ENCODE results near the gene UGT2B11.
"Not testable (repeated sequence)": the region's sequence is repeated elsewhere in the genome, so short reads cannot be mapped to it uniquely, and the experiment has no call there.

UGT2B11 gene

GRCh38 chr4:69214716-69215115 lies at the start of gene UGT2B11:
UGT2B11 (minus strand) TSS chr4:69214748; CDS start chr4:69214722, 26 bp downstream.
- Histone ChIP-seq H3K9ac (ENCODE audit: insufficient read length, low read depth) (no peak within 1 kb of the TSS), H3K9me3 (ENCODE audit: insufficient read depth, low read length) (no peaks in the 10 kb centered on the region)

GRCh38 chr4:69253147-69253772 lies 38.7 kb upstream of the UGT2B11 start:
- not testable (repeated sequence) for H3K9ac ChIP-seq (ENCODE audit: insufficient read length, low read depth); DNase-seq (ENCODE audit: low read depth, low spot score); H3K4me3 ChIP-seq (ENCODE audit: insufficient read length, low read depth); H3K27me3 ChIP-seq (ENCODE audit: insufficient read depth, insufficient read length); H3K4me1 ChIP-seq (ENCODE audit: insufficient read depth, insufficient read length); H3K36me3 ChIP-seq (ENCODE audit: insufficient read depth, insufficient read length, low read length); H3K9me3 ChIP-seq (ENCODE audit: insufficient read depth, low read length)

More at GRCh38 chr4:69214716-69215115, at the start of gene UGT2B11:
- Histone ChIP-seq H3K4me3 (ENCODE audit: insufficient read length, low read depth) (no peak within 1 kb of the TSS), H3K4me1 (ENCODE audit: insufficient read depth, insufficient read length) (no peaks in the 10 kb centered on the region), H3K27me3 (ENCODE audit: insufficient read depth, insufficient read length) (no peaks in the 10 kb centered on the region), H3K36me3 (ENCODE audit: insufficient read depth, insufficient read length, low read length) (no peaks in the 10 kb centered on the region)
- TF ChIP-seq ZNF274 (IDR thresholded peaks at IDR 0.05; ENCODE audit: low read depth, low read length) (no peak), SUZ12 (IDR thresholded peaks at IDR 0.05; ENCODE audit: extremely low read depth, insufficient read depth, insufficient read length) (no peak), YY1 (IDR thresholded peaks at IDR 0.05; ENCODE audit: insufficient read depth, insufficient read length) (no peak)
- no peak for DNase-seq (ENCODE audit: low read depth, low spot score)

GRCh38 chr4:69250884-69251283 lies 36.3 kb upstream of the UGT2B11 start:
- not testable (repeated sequence) for DNase-seq (ENCODE audit: low read depth, low spot score); H3K9me3 ChIP-seq (ENCODE audit: insufficient read depth, low read length)

GRCh38 chr4:69242562-69243240 lies 28.2 kb upstream of the UGT2B11 start:
- DNase-seq (ENCODE audit: low read depth, low spot score); H3K27me3 ChIP-seq (ENCODE audit: insufficient read depth, insufficient read length); H3K36me3 ChIP-seq (ENCODE audit: insufficient read depth, insufficient read length, low read length); H3K4me3 ChIP-seq (ENCODE audit: insufficient read length, low read depth); H3K4me1 ChIP-seq (ENCODE audit: insufficient read depth, insufficient read length); H3K9ac ChIP-seq (ENCODE audit: insufficient read length, low read depth); H3K9me3 ChIP-seq (ENCODE audit: insufficient read depth, low read length): not testable (repeated sequence)

More at GRCh38 chr4:69250884-69251283, 36.3 kb upstream of the UGT2B11 start:
- H3K4me3 ChIP-seq (ENCODE audit: insufficient read length, low read depth); H3K4me1 ChIP-seq (ENCODE audit: insufficient read depth, insufficient read length); H3K9ac ChIP-seq (ENCODE audit: insufficient read length, low read depth); H3K36me3 ChIP-seq (ENCODE audit: insufficient read depth, insufficient read length, low read length); H3K27me3 ChIP-seq (ENCODE audit: insufficient read depth, insufficient read length): not testable (repeated sequence)

DNA sequence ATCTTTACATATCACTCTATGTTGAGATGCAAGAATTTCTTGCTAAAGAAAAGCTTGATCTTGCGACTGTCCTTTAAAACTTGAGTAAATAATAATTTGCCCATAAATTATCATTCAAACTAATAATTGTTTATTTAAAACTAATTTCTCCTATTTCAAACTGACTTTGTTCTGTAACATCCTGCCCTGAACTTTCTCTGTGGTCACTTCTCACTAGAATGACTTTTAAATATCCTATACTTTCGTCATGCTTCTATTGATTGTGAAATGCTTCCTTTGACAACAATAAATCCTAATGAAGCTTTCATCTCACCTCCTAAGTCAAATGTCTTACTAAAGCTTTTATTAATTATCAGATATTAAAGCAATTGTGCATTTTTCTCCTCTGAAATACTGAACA lies 27.2 kb upstream of the UGT2B11 start:
- not testable (repeated sequence) for DNase-seq (ENCODE audit: low read depth, low spot score); H3K36me3 ChIP-seq (ENCODE audit: insufficient read depth, insufficient read length, low read length); H3K9me3 ChIP-seq (ENCODE audit: insufficient read depth, low read length); H3K27me3 ChIP-seq (ENCODE audit: insufficient read depth, insufficient read length); H3K4me3 ChIP-seq (ENCODE audit: insufficient read length, low read depth); H3K9ac ChIP-seq (ENCODE audit: insufficient read length, low read depth); H3K4me1 ChIP-seq (ENCODE audit: insufficient read depth, insufficient read length)

- not testable (repeated sequence) for H3K4me1 ChIP-seq (ENCODE audit: insufficient read depth, insufficient read length); H3K36me3 ChIP-seq (ENCODE audit: insufficient read depth, insufficient read length, low read length); DNase-seq (ENCODE audit: low read depth, low spot score); H3K9me3 ChIP-seq (ENCODE audit: insufficient read depth, low read length); H3K4me3 ChIP-seq (ENCODE audit: insufficient read length, low read depth); H3K9ac ChIP-seq (ENCODE audit: insufficient read length, low read depth); H3K27me3 ChIP-seq (ENCODE audit: insufficient read depth, insufficient read length)
These were observed 26.2 kb upstream of the UGT2B11 start for GRCh38 chr4:69240787-69241186.

GRCh38 chr4:69239557-69240168 lies 25.1 kb upstream of the UGT2B11 start:
- Histone ChIP-seq H3K4me1 (ENCODE audit: insufficient read depth, insufficient read length) (no peaks in the 10 kb centered on the region), H3K9me3 (ENCODE audit: insufficient read depth, low read length) (no peaks in the 10 kb centered on the region), H3K9ac (ENCODE audit: insufficient read length, low read depth) (no peak overlapping the region), H3K36me3 (ENCODE audit: insufficient read depth, insufficient read length, low read length) (no peaks in the 10 kb centered on the region), H3K27me3 (ENCODE audit: insufficient read depth, insufficient read length) (no peaks in the 10 kb centered on the region), H3K4me3 (ENCODE audit: insufficient read length, low read depth) (no peak overlapping the region)
- no peak for DNase-seq (ENCODE audit: low read depth, low spot score)
- no peak for TF ChIP-seq ZNF274 (IDR thresholded peaks at IDR 0.05; ENCODE audit: low read depth, low read length)
- TF ChIP-seq YY1 (IDR thresholded peaks at IDR 0.05; ENCODE audit: insufficient read depth, insufficient read length): no peak
- TF ChIP-seq SUZ12 (IDR thresholded peaks at IDR 0.05; ENCODE audit: extremely low read depth, insufficient read depth, insufficient read length): no peak

GRCh38 chr4:69239092-69239491 lies 24.5 kb upstream of the UGT2B11 start:
- H3K4me1 ChIP-seq (ENCODE audit: insufficient read depth, insufficient read length): no peaks in the 10 kb centered on the region
- H3K27me3 ChIP-seq (ENCODE audit: insufficient read depth, insufficient read length): no peaks in the 10 kb centered on the region
- no peak overlapping the region for H3K9ac ChIP-seq (ENCODE audit: insufficient read length, low read depth)
- DNase-seq (ENCODE audit: low read depth, low spot score): no peak
- no peaks in the 10 kb centered on the region for H3K9me3 ChIP-seq (ENCODE audit: insufficient read depth, low read length)
- H3K36me3 ChIP-seq (ENCODE audit: insufficient read depth, insufficient read length, low read length): no peaks in the 10 kb centered on the region
- no peak overlapping the region for H3K4me3 ChIP-seq (ENCODE audit: insufficient read length, low read depth)
- TF ChIP-seq ZNF274 (IDR thresholded peaks at IDR 0.05; ENCODE audit: low read depth, low read length) (no peak), YY1 (IDR thresholded peaks at IDR 0.05; ENCODE audit: insufficient read depth, insufficient read length) (no peak), SUZ12 (IDR thresholded peaks at IDR 0.05; ENCODE audit: extremely low read depth, insufficient read depth, insufficient read length) (no peak)

Data from NT2/D1 (cell line).